ENCODE results near the gene APP. TPM values are rescaled to one million over a fixed set of nuclear protein-coding genes. Genes with fewer than 3 reads are reported as not detected.

APP gene
- total RNA-seq, 2 donors from 2014 or later = 460 to 557 TPM

DNA sequence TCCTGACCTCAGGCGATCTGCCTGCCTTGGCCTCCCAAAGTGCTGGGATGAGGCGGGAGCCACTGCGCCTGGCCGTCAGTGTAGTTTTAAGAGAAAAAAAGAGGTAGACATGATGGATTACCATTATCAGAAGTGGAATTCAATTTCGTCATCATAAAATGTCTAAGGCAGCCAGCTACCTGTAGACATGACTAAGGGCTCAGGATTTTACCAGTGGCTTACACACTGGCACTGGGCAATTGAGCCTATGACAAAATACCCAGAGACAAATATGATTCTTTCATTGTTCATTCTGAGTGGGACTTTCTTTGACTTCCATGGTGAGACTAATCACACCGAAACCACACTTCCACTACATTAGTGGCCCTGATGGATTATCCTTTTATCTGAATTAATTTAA lies 254.3 kb downstream of the APP start:
- peaks cover 16% of the 10 kb centered on the region for H3K9me3 ChIP-seq (ENCODE audit: control insufficient read depth, low read length)
- Mint-ChIP-seq H3K36me3 (ENCODE audit: low read depth) (peaks cover 24% of the 10 kb centered on the region), H3K27ac (peak overlapping the region; percentile 64), H3K27me3 (ENCODE audit: insufficient read depth) (no peaks in the 10 kb centered on the region), H3K9me3 (peaks cover 9% of the 10 kb centered on the region), H3K4me3 (no peak overlapping the region), H3K4me1 (peaks cover 16% of the 10 kb centered on the region)
- WGBS, 2 experiments (ENCODE audit: insufficient coverage in 1 of 2, insufficient read length in 1 of 2) = 91 to 97% methylated on average over 4 to 6 of the region's 6 CpGs
- peaks cover 21% of the 10 kb centered on the region for H3K36me3 ChIP-seq (ENCODE audit: control insufficient read depth, insufficient read depth, low read length)
- no peak overlapping the region for H3K9ac ChIP-seq (ENCODE audit: extremely low read depth, low read length, poor library complexity, severe bottlenecking)
- no peak overlapping the region for H3K27ac ChIP-seq (ENCODE audit: low read depth, low read length)
- H3K4me3 ChIP-seq (ENCODE audit: low read length) = no peak overlapping the region
- no peaks in the 10 kb centered on the region for H3K27me3 ChIP-seq (ENCODE audit: control insufficient read depth, insufficient read depth, low read length, poor library complexity, severe bottlenecking)
- H3K4me1 ChIP-seq (ENCODE audit: control insufficient read depth, insufficient read depth, low read length) = no peaks in the 10 kb centered on the region
- no peak for TF ChIP-seq CTCF (conservative IDR thresholded peaks at IDR 0.05)
- DNase-seq = no peak

- peaks cover 16% of the 10 kb centered on the region for H3K9me3 ChIP-seq (ENCODE audit: control insufficient read depth, low read length)
- Mint-ChIP-seq H3K9me3 (peaks cover 9% of the 10 kb centered on the region), H3K27me3 (ENCODE audit: insufficient read depth) (no peaks in the 10 kb centered on the region), H3K27ac (no peak overlapping the region), H3K36me3 (ENCODE audit: low read depth) (peaks cover 40% of the 10 kb centered on the region), H3K4me3 (no peak overlapping the region), H3K4me1 (peaks cover 16% of the 10 kb centered on the region)
- no peak overlapping the region for H3K27ac ChIP-seq (ENCODE audit: low read depth, low read length)
- H3K4me3 ChIP-seq (ENCODE audit: low read length) = no peak overlapping the region
- no peak overlapping the region for H3K9ac ChIP-seq (ENCODE audit: extremely low read depth, low read length, poor library complexity, severe bottlenecking)
- H3K27me3 ChIP-seq (ENCODE audit: control insufficient read depth, insufficient read depth, low read length, poor library complexity, severe bottlenecking) = no peaks in the 10 kb centered on the region
- no peaks in the 10 kb centered on the region for H3K4me1 ChIP-seq (ENCODE audit: control insufficient read depth, insufficient read depth, low read length)
- no peak for TF ChIP-seq CTCF (conservative IDR thresholded peaks at IDR 0.05)
- H3K36me3 ChIP-seq (ENCODE audit: control insufficient read depth, insufficient read depth, low read length) = peaks cover 40% of the 10 kb centered on the region
- DNase-seq = no peak
- 89 to 97% methylated on average over 3 of the region's 3 CpGs for WGBS, 2 experiments (ENCODE audit: insufficient coverage in 1 of 2, insufficient read length in 1 of 2)
Measured at GRCh38 chr21:25913479-25913878, 257.1 kb downstream of the APP start.

DNA sequence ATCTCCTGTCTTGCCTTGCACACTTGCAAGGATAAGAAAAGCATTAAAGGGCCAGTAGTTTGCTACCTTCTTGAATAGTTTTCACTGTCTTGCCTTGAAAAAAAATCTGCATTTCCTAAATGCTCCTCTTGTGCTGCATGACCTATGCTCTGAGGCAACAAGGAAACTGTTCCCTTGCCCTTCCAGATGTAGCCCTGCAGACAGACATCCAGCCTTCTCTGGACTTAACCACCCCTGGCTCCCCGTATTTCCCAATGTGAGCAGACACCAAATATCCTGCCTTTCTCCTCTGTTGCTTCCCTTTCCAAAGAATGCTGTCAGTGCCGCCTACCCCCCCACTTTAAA lies 258.2 kb downstream of the APP start:
- Histone ChIP-seq H3K4me3 (ENCODE audit: low read length) (no peak overlapping the region), H3K27me3 (ENCODE audit: control insufficient read depth, insufficient read depth, low read length, poor library complexity, severe bottlenecking) (no peaks in the 10 kb centered on the region), H3K27ac (ENCODE audit: low read depth, low read length) (no peak overlapping the region), H3K36me3 (ENCODE audit: control insufficient read depth, insufficient read depth, low read length) (peaks cover 49% of the 10 kb centered on the region), H3K9ac (ENCODE audit: extremely low read depth, low read length, poor library complexity, severe bottlenecking) (no peak overlapping the region), H3K4me1 (ENCODE audit: control insufficient read depth, insufficient read depth, low read length) (no peaks in the 10 kb centered on the region), H3K9me3 (ENCODE audit: control insufficient read depth, low read length) (peaks cover 8% of the 10 kb centered on the region)
- WGBS, 2 experiments (ENCODE audit: insufficient coverage in 1 of 2, insufficient read length in 1 of 2) = 99 to 100% methylated on average over 1 to 2 of the region's 2 CpGs
- peaks cover 32% of the 10 kb centered on the region for H3K36me3 Mint-ChIP-seq (ENCODE audit: low read depth)
- no peak overlapping the region for H3K4me3 Mint-ChIP-seq
- peaks cover 16% of the 10 kb centered on the region for H3K4me1 Mint-ChIP-seq
- H3K27ac Mint-ChIP-seq = no peak overlapping the region
- H3K27me3 Mint-ChIP-seq (ENCODE audit: insufficient read depth) = no peaks in the 10 kb centered on the region
- TF ChIP-seq CTCF (conservative IDR thresholded peaks at IDR 0.05) = no peak
- DNase-seq = no peak
- no peaks in the 10 kb centered on the region for H3K9me3 Mint-ChIP-seq

Measured in endodermal cell (in vitro differentiated cells).